HepG2 (cell line): Measurements from ENCODE around the gene FBXO2. TPM values are rescaled to one million over a fixed set of nuclear protein-coding genes. Genes with fewer than 3 reads are reported as not detected.

ENCODE experiments used
- GMEB1 ChIP-seq: sonication (generic); formaldehyde crosslinking; IDR thresholded peaks from 2 replicates; pipeline ENCODE4 v1.5.1; 2020; ENCODE audit warnings: missing genetic modification reagents, mild to moderate bottlenecking, borderline replicate concordance
- HDAC6 ChIP-seq: fragments of 200-600 bp; sonication (generic); IDR thresholded peaks from 2 replicates; pipeline ENCODE4 v1.7.0; 2017; ENCODE audit warnings: mild to moderate bottlenecking, antibody characterized with exemption, low read length, low read depth
- HNF4G ChIP-seq, 2 experiments: sonication (generic) in 1 of 2; formaldehyde crosslinking in 1 of 2; IDR thresholded peaks; 2 replicates each; pipeline versions ENCODE4 v1.4.0 to v1.6.1; 2011 to 2020; ENCODE audit warnings: borderline replicate concordance in 2 of 2, low read depth in 2 of 2, mild to moderate bottlenecking in 2 of 2, low read length in 1 of 2, missing genetic modification reagents in 1 of 2, moderate library complexity in 1 of 2
- MTF2 ChIP-seq: sonication (generic); formaldehyde crosslinking; IDR thresholded peaks from 2 replicates; pipeline ENCODE4 v1.5.0; 2020; ENCODE audit warnings: missing genetic modification reagents, borderline replicate concordance
- PHF21A ChIP-seq: sonication (generic); formaldehyde crosslinking; IDR thresholded peaks from 2 replicates; pipeline ENCODE4 v1.5.0; 2020; ENCODE audit warnings: mild to moderate bottlenecking, missing genetic modification reagents
- REST ChIP-seq, 2 experiments: IDR thresholded peaks; 2 replicates each; pipeline ENCODE4 v1.6.1; 2011 to 2012; ENCODE audit warnings: low read length in 2 of 2, borderline replicate concordance in 1 of 2, low read depth in 1 of 2, mild to moderate bottlenecking in 1 of 2, moderate library complexity in 1 of 2
- SIX4 ChIP-seq: sonication (generic); formaldehyde crosslinking; IDR thresholded peaks from 2 replicates; pipeline ENCODE4 v1.4.0; 2020; ENCODE audit warnings: missing genetic modification reagents
- TEAD2 ChIP-seq: sonication (generic); formaldehyde crosslinking; IDR thresholded peaks from 2 replicates; pipeline ENCODE4 v1.9.0; 2021; ENCODE audit warnings: missing genetic modification reagents
- ZBTB25 ChIP-seq: IDR thresholded peaks from 2 replicates; pipeline ENCODE4 v1.6.1; 2018; ENCODE audit warnings: missing genetic modification reagents
- ZFY ChIP-seq: sonication (generic); formaldehyde crosslinking; IDR thresholded peaks from 2 replicates; pipeline ENCODE4 v1.4.0; 2020; ENCODE audit warnings: missing genetic modification reagents
- ZNF275 ChIP-seq: sonication (generic); formaldehyde crosslinking; IDR thresholded peaks from 2 replicates; pipeline ENCODE4 v1.8.0; 2022; ENCODE audit warnings: missing genetic modification reagents, mild to moderate bottlenecking, inconsistent platforms, borderline replicate concordance
- ZNF280D ChIP-seq: sonication (generic); formaldehyde crosslinking; IDR thresholded peaks from 2 replicates; pipeline ENCODE4 v1.5.1; 2020; ENCODE audit warnings: mild to moderate bottlenecking, missing genetic modification reagents
- ZNF841 ChIP-seq: sonication (generic); formaldehyde crosslinking; IDR thresholded peaks from 2 replicates; pipeline ENCODE4 v1.8.1; 2023; ENCODE audit warnings: missing genetic modification reagents, borderline replicate concordance
- polyA plus RNA-seq, 8 experiments: library from polyadenylated mRNA; depleted of rRNA in 3 of 8; stranded (reverse) in 7 of 8; unstranded in 1 of 8; fragments of >200 nt; fragmentation: Illumina TruSeq in 4 of 8; extraction: Trizol in 4 of 8; gene quantifications; 2 replicates each; pipeline versions ENCODE4 v1.2.1 to v1.2.3, GENCODE V29; 2011 to 2016; ENCODE audit warnings: low read depth in 4 of 8, missing spikeins in 1 of 8, mixed read lengths in 1 of 8; ENCODE audit not compliant: insufficient read depth in 1 of 8
- total RNA-seq, 5 experiments: library from RNA; depleted of rRNA; stranded (reverse); fragments of >200 nt; fragmentation: Illumina TruSeq; extraction: Trizol; gene quantifications; 2 replicates each; pipeline ENCODE4 v1.2.3, GENCODE V29; 2016; ENCODE audit warnings: low read depth in 1 of 5

The FBXO2 gene
- total and polyA plus RNA-seq, 2 of the 13 experiments (the other 11 are each of a cell fraction or from before 2014, with no cell fraction given), result 79.3 to 112 TPM

- TF ChIP-seq ZNF275 (CRISPR knock-in tag) (no peak), TEAD2 (CRISPR knock-in tag) (no peak), ZNF841 (CRISPR knock-in tag) (no peak), MTF2 (CRISPR knock-in tag) (no peak), GMEB1 (CRISPR knock-in tag) (peak; percentile 38; the same call in 1 of the 2 replicates), HNF4G (IDR thresholded peaks at IDR 0.05; ENCODE audit: borderline replicate concordance, low read depth, low read length) (no peak), HNF4G (CRISPR knock-in tag; IDR thresholded peaks at IDR 0.05; ENCODE audit: borderline replicate concordance, low read depth) (no peak), REST (IDR thresholded peaks at IDR 0.05; ENCODE audit: borderline replicate concordance in 1 of 2, low read depth in 1 of 2, low read length in 2 of 2) (no peak; a peak in 1 of 4 replicates), ZNF280D (CRISPR knock-in tag) (no peak), ZBTB25 (CRISPR knock-in tag) (no peak), SIX4 (CRISPR knock-in tag) (no peak), HDAC6 (no peak), PHF21A (no peak), ZFY (CRISPR knock-in tag) (peak; percentile 53)
Observed at GRCh38 chr1:11654137-11654938, at the start of gene FBXO2, which contains the start of gene FBXO44 (continued).
